Sigmoid colon (tissue), 7 donors: ENCODE measurements around the gene CRABP2. TPM values are rescaled to one million over a fixed set of nuclear protein-coding genes. Genes with fewer than 3 reads are reported as not detected.

Experiments used
- DNase-seq: peaks from one replicate; pipeline ENCODE4 v3.0.0-alpha.2; 2019
- H3K27ac ChIP-seq, 4 donors: fragments of 200-600 bp; sonication (generic); one replicate each; pipeline ENCODE4 v1.5.1; 2016 to 2019; ENCODE audit warnings: mild to moderate bottlenecking in 1 of 4
- H3K27me3 ChIP-seq, 3 donors: fragments of 200-600 bp; sonication (generic); one replicate each; pipeline ENCODE4 v1.5.1; 2019; ENCODE audit warnings: mild to moderate bottlenecking in 1 of 3
- H3K36me3 ChIP-seq, 4 donors: fragments of 200-600 bp; sonication (generic); one replicate each; pipeline ENCODE4 v1.5.1; 2016 to 2019
- H3K4me1 ChIP-seq, 4 donors: fragments of 200-600 bp; sonication (generic); one replicate each; pipeline ENCODE4 v1.5.1; 2017 to 2019
- H3K4me3 ChIP-seq, 4 donors: fragments of 200-600 bp; sonication (generic); one replicate each; pipeline ENCODE4 v1.5.1; 2017 to 2019; ENCODE audit warnings: mild to moderate bottlenecking in 2 of 4, moderate library complexity in 1 of 4
- H3K9me3 ChIP-seq, 4 donors: fragments of 200-600 bp in 3 of 4; sonication (generic) in 3 of 4; one replicate each; pipeline versions ENCODE4 v1.5.1 to v1.6.1; 2013 to 2019
- EP300 ChIP-seq, 4 donors: sonication (generic); formaldehyde crosslinking; IDR thresholded peaks; one replicate each; pipeline ENCODE4 v1.6.1; 2017; ENCODE audit warnings: antibody characterized with exemption in 4 of 4
- POLR2A ChIP-seq, 2 donors: fragments of 450-650 bp; IDR thresholded peaks; one replicate each; pipeline ENCODE4 v1.6.1; 2016; ENCODE audit warnings: antibody characterized with exemption in 2 of 2, mild to moderate bottlenecking in 2 of 2, moderate library complexity in 2 of 2
- POLR2AphosphoS5 ChIP-seq, 4 donors: sonication (generic); formaldehyde crosslinking; IDR thresholded peaks; one replicate each; pipeline ENCODE4 v1.6.1; 2017; ENCODE audit warnings: antibody characterized with exemption in 4 of 4
- WGBS, 2 donors: extraction: QIAGEN DNeasy Blood & Tissue Kit; methylation state at CpG; one replicate each; pipeline ENCODE4 v1.1.7; 2013; 5-methylcytosine and 5-hydroxymethylcytosine counted together
- intact Hi-C: fragments of 100-400 bp; cut with DNase I; formaldehyde crosslinking; loops from one replicate; pipeline ENCODE4 v1.15.1; 2023
- polyA plus RNA-seq, 3 donors: library from polyadenylated mRNA; stranded (reverse); fragments of 200-250 nt; gene quantifications; one replicate each; pipeline ENCODE4 v1.2.3, GENCODE V29; 2013
- total RNA-seq, 4 donors: library from RNA; depleted of rRNA; stranded (reverse); fragments of >200 nt; gene quantifications; one replicate each; pipeline ENCODE4 v1.1.0, GENCODE V29; 2016
- TF ChIP-seq, protein P1 (sequence below), 4 experiments: fragments of 450-650 bp in 3 of 4; fragments of 200-600 bp in 1 of 4; IDR thresholded peaks; one replicate each; pipeline ENCODE4 v1.5.1; 2016 to 2019; ENCODE audit warnings: antibody characterized with exemption in 4 of 4, mild to moderate bottlenecking in 3 of 4, moderate library complexity in 2 of 4
- donor health status: healthy with polysubstance abuse.
- donor health status: Bipolar disorder and iron deficiency.
- donor health status: healthy.

The CRABP2 gene
- total and polyA plus RNA-seq, 7 donors = 3.1 to 7.8 (median 4.9) TPM; not detected in 2

DNA sequence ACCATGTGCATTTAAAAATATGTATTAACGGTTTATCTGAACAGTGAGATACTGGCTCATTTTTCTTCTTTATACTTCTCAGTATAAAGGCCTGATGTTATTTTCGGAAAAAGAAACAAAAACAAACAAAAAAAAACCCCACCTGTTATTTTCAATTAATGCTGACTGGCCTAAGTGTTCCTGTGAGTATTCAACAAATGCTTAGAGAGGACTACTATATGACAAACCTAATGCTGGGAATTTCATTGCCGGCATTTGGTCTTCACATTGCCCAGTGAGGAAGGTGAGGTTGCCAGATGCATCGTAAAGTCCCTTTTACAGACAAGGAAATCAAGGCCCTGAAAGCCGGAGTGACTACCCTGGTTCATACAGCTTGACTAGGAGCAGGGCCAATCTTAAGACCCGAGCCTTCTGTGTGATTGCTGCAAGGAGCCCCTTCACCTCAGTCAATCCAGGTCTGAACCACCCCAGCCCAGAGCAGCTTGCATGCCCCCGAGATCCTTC, 34.9 kb upstream of the CRABP2 start:
- no peaks in the 10 kb centered on the region for H3K9me3 ChIP-seq
- no peak for DNase-seq
- no peaks in the 10 kb centered on the region for H3K27me3 ChIP-seq
- WGBS, 2 donors = 11 to 21% methylated on average over 7 of the region's 7 CpGs
- TF ChIP-seq POLR2AphosphoS5 (IDR thresholded peaks at IDR 0.05) = no peak
- TF ChIP-seq POLR2A (IDR thresholded peaks at IDR 0.05) = no peak
- TF ChIP-seq, protein P1, sequence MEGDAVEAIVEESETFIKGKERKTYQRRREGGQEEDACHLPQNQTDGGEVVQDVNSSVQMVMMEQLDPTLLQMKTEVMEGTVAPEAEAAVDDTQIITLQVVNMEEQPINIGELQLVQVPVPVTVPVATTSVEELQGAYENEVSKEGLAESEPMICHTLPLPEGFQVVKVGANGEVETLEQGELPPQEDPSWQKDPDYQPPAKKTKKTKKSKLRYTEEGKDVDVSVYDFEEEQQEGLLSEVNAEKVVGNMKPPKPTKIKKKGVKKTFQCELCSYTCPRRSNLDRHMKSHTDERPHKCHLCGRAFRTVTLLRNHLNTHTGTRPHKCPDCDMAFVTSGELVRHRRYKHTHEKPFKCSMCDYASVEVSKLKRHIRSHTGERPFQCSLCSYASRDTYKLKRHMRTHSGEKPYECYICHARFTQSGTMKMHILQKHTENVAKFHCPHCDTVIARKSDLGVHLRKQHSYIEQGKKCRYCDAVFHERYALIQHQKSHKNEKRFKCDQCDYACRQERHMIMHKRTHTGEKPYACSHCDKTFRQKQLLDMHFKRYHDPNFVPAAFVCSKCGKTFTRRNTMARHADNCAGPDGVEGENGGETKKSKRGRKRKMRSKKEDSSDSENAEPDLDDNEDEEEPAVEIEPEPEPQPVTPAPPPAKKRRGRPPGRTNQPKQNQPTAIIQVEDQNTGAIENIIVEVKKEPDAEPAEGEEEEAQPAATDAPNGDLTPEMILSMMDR (IDR thresholded peaks at IDR 0.05) = no peak
- no peak for TF ChIP-seq EP300 (IDR thresholded peaks at IDR 0.05)
- peak overlapping the region; percentile 83 to 88 (median 86) for H3K27ac ChIP-seq
- intact Hi-C loops = no loop called here
- H3K4me1 ChIP-seq = peaks cover 0 to 26% (median 23%) of the 10 kb centered on the region in 4 donors
- H3K4me3 ChIP-seq = peak overlapping the region; percentile 64 to 79 (median 74)
- H3K36me3 ChIP-seq = peaks cover 30 to 61% (median 35%) of the 10 kb centered on the region in 4 donors

DNA sequence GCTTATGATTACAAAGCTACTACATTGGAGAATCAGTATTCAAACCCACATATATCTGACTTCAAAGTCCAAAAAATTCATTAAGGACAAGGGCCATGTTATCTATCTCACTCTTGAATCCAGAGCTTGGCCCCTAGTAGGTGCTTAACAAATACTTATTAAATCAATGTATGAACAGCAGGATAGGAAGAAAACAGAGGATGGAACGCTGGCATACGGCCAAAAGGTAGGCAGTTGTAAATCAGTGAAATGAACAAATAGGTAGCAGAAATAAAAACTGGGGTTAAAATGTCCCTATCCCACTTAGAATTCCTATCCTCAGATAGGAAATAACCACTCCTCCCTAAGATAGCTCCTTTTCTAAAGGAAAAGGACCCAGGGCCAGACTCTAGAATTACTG, 33.5 kb upstream of the CRABP2 start:
- no peaks in the 10 kb centered on the region for H3K27me3 ChIP-seq
- peaks cover 0 to 19% (median 17%) of the 10 kb centered on the region in 4 donors for H3K4me1 ChIP-seq
- 78 to 89% methylated on average over 2 of the region's 2 CpGs for WGBS, 2 donors
- no peak overlapping the region for H3K4me3 ChIP-seq
- TF ChIP-seq EP300 (IDR thresholded peaks at IDR 0.05) (no peak), POLR2A (IDR thresholded peaks at IDR 0.05) (no peak), POLR2AphosphoS5 (IDR thresholded peaks at IDR 0.05) (no peak)
- TF ChIP-seq, protein P1 (IDR thresholded peaks at IDR 0.05) = no peak
- H3K27ac ChIP-seq = no peak overlapping the region
- H3K36me3 ChIP-seq = peaks cover 22 to 61% (median 24%) of the 10 kb centered on the region in 4 donors
- H3K9me3 ChIP-seq = no peaks in the 10 kb centered on the region
- DNase-seq = no peak
- intact Hi-C loops = no loop called here

DNA sequence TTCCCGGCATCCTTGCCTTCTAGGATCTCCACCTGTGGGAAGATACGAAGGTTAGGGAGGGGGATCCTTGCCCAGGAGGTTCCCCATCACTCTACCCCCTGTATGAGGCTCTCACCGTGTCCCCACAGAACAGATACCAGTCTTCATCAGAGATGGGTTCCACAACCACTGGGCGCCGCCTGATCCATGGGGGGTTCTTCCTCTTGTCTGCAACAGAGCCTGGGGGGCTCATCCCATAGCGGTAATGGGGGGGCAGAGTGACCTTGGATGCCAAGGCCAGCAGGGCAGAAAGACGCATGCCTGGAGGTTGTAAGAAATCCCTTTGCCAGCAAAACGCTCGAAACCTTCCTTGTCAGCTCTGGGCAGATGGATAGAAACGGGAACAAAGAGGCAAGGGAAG, 33.0 kb upstream of the CRABP2 start:
- WGBS, 2 donors = 88 to 94% methylated on average over 10 of the region's 10 CpGs
- no peak overlapping the region for H3K27ac ChIP-seq
- H3K9me3 ChIP-seq = no peaks in the 10 kb centered on the region
- no peak overlapping the region for H3K4me3 ChIP-seq
- DNase-seq = no peak
- peaks cover 18 to 61% (median 20%) of the 10 kb centered on the region in 4 donors for H3K36me3 ChIP-seq
- H3K27me3 ChIP-seq = no peaks in the 10 kb centered on the region
- TF ChIP-seq POLR2A (IDR thresholded peaks at IDR 0.05) = no peak
- TF ChIP-seq EP300 (IDR thresholded peaks at IDR 0.05) = no peak
- no peak for TF ChIP-seq POLR2AphosphoS5 (IDR thresholded peaks at IDR 0.05)
- TF ChIP-seq, protein P1 (IDR thresholded peaks at IDR 0.05) = no peak
- intact Hi-C loops = no loop called here
- peaks cover 0 to 19% (median 17%) of the 10 kb centered on the region in 4 donors for H3K4me1 ChIP-seq

DNA sequence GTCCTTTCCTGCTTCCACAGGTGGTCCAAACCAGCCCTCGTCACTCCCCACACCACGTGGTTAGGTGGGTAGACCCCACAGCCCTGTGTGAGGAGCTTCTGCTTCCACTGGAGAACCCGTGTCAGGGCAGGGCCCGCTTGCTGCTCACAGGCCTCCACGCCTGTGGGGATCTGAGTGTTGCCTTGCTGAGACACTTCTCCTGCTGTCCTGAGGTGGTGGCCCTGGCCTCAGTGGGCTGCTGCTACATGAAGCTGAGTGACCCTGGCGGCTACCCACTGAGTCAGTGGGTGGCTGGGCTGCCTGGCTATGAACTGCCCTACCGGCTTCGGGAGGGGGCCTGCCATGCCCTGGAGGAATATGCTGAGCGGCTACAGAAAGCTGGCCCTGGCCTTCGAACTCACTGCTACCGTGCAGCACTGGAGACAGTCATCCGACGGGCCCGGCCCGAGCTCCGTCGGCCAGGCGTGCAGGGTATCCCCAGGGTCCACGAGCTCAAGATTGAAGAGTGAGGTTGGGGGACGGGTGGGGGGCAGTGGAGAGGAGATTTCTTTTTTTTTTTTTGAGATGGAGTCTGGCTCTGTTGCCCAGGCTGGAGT, 28.7 kb upstream of the CRABP2 start:
- WGBS, 2 donors = 95% methylated on average over 20 of the region's 20 CpGs
- intact Hi-C loops = no loop called here
- H3K4me3 ChIP-seq = no peak overlapping the region
- peaks cover 0 to 10% (median 9%) of the 10 kb centered on the region in 4 donors for H3K4me1 ChIP-seq
- TF ChIP-seq POLR2AphosphoS5 (IDR thresholded peaks at IDR 0.05) = no peak
- TF ChIP-seq, protein P1 (IDR thresholded peaks at IDR 0.05) = no peak
- TF ChIP-seq EP300 (IDR thresholded peaks at IDR 0.05) = no peak
- TF ChIP-seq POLR2A (IDR thresholded peaks at IDR 0.05) = no peak
- H3K27ac ChIP-seq = no peak overlapping the region
- DNase-seq = no peak
- peaks cover 0 to 66% (median 13%) of the 10 kb centered on the region in 4 donors for H3K36me3 ChIP-seq
- H3K9me3 ChIP-seq = no peaks in the 10 kb centered on the region
- H3K27me3 ChIP-seq = no peaks in the 10 kb centered on the region
